SK-N-SH (cell line): ENCODE measurements around the gene AQP3. TPM values are rescaled to one million over a fixed set of nuclear protein-coding genes. Genes with fewer than 3 reads are reported as not detected.

Source experiments
- CTCF ChIA-PET: fragments of 300-600, 350-600 bp; formaldehyde crosslinking; extraction: SDS; loops from one replicate; lab custom pipeline; 2021; lab: Yijun Ruan, JAX
- POLR2A ChIA-PET: fragments of 350-600 bp; sonication (Branson Sonifier 250); formaldehyde crosslinking; extraction: SDS; loops from one replicate; lab custom pipeline; 2020; ENCODE audit warnings: antibody characterized with exemption, inconsistent platforms; lab: Yijun Ruan, JAX
- DNase-seq: peaks from one replicate; pipeline ENCODE4 v3.0.0; 2012
- H2AFZ ChIP-seq: fragments of 200-600 bp; sonication (generic); 2 replicates; pipeline ENCODE4 v1.8.1; 2016; ENCODE audit warnings: antibody characterized with exemption, mild to moderate bottlenecking, low read depth
- H3F3A ChIP-seq: fragments of 200-600 bp; sonication (generic); replicated peaks from 2 replicates; pipeline ENCODE3; 2016; ENCODE audit warnings: antibody characterized with exemption, mild to moderate bottlenecking; ENCODE audit not compliant: insufficient read depth
- H3K27ac ChIP-seq, 2 experiments: fragments of 200-500 bp in 1 of 2; fragments of 200-600 bp in 1 of 2; sonication (Bioruptor generic) in 1 of 2; sonication (generic), shearing (Covaris generic) in 1 of 2; 2 replicates each; pipeline versions ENCODE4 v1.5.1 to v1.6.1; 2014 to 2016; ENCODE audit warnings: low read depth in 2 of 2, inconsistent platforms in 1 of 2, low read length in 1 of 2, mild to moderate bottlenecking in 1 of 2, mixed read lengths in 1 of 2
- H3K27me3 ChIP-seq: fragments of 200-600 bp; sonication (generic), shearing (Covaris generic); 2 replicates; pipeline ENCODE4 v1.6.1; 2016; ENCODE audit warnings: mixed run types; ENCODE audit not compliant: insufficient read depth
- H3K36me3 ChIP-seq, 2 experiments: fragments of 200-500 bp in 1 of 2; fragments of 200-600 bp in 1 of 2; sonication (Bioruptor generic) in 1 of 2; sonication (generic) in 1 of 2; replicated peaks in 1 of 2; 2 replicates each; pipeline versions ENCODE3 to v1.5.1; 2014 to 2016; ENCODE audit warnings: low read length in 1 of 2, mild to moderate bottlenecking in 1 of 2; ENCODE audit not compliant: insufficient read depth in 2 of 2, control insufficient read depth in 1 of 2
- H3K4me1 ChIP-seq, 2 experiments: fragments of 200-500 bp in 1 of 2; fragments of 200-600 bp in 1 of 2; sonication (Bioruptor generic) in 1 of 2; sonication (generic), shearing (Covaris generic) in 1 of 2; 2 replicates each; pipeline versions ENCODE4 v1.5.1 to v1.6.1; 2014 to 2016; ENCODE audit warnings: low read depth in 1 of 2, low read length in 1 of 2, mixed run types in 1 of 2; ENCODE audit not compliant: insufficient read depth in 2 of 2, control insufficient read depth in 1 of 2
- H3K4me2 ChIP-seq: fragments of 200-600 bp; sonication (generic), shearing (Covaris generic); 2 replicates; pipeline ENCODE4 v1.6.1; 2017; ENCODE audit warnings: mixed run types
- H3K4me3 ChIP-seq, 2 experiments: fragments of 200-500 bp in 1 of 2; fragments of 200-600 bp in 1 of 2; sonication (Bioruptor generic) in 1 of 2; sonication (generic), shearing (Covaris generic) in 1 of 2; 2 replicates each; pipeline versions ENCODE4 v1.5.1 to v1.8.1; 2014 to 2016; ENCODE audit warnings: low read depth in 2 of 2, inconsistent platforms in 1 of 2, low read length in 1 of 2, mild to moderate bottlenecking in 1 of 2, mixed read lengths in 1 of 2, moderate library complexity in 1 of 2
- H3K79me2 ChIP-seq: fragments of 200-600 bp; sonication (generic); 2 replicates; pipeline ENCODE4 v1.8.1; 2017; ENCODE audit warnings: mild to moderate bottlenecking; ENCODE audit not compliant: insufficient read depth
- H3K9ac ChIP-seq: fragments of 200-600 bp; sonication (generic); 2 replicates; pipeline ENCODE4 v1.6.1; 2017; ENCODE audit warnings: mixed run types
- H3K9me2 ChIP-seq: fragments of 200-600 bp; sonication (generic); 2 replicates; pipeline ENCODE4 v1.6.1; 2017; ENCODE audit warnings: mixed run types
- H3K9me3 ChIP-seq: fragments of 200-600 bp; sonication (generic); 2 replicates; pipeline ENCODE4 v1.6.1; 2017; ENCODE audit warnings: mixed run types, mild to moderate bottlenecking, moderate library complexity
- H4K20me1 ChIP-seq: fragments of 200-600 bp; sonication (generic); 2 replicates; pipeline ENCODE4 v1.6.1; 2017; ENCODE audit warnings: mild to moderate bottlenecking, mixed run types; ENCODE audit not compliant: insufficient read depth
- MXI1 ChIP-seq: IDR thresholded peaks from 2 replicates; pipeline ENCODE4 v1.6.1; 2012; ENCODE audit warnings: mild to moderate bottlenecking, low read depth, low read length, improper control_type of control experiment
- POLR2AphosphoS5 ChIP-seq: IDR thresholded peaks from 2 replicates; pipeline ENCODE4 v1.6.1; 2012; ENCODE audit warnings: low read depth, low read length
- RAD21 ChIP-seq: IDR thresholded peaks from 2 replicates; pipeline ENCODE4 v1.6.1; 2012; ENCODE audit warnings: mild to moderate bottlenecking, low read length
- RFX5 ChIP-seq: IDR thresholded peaks from 2 replicates; pipeline ENCODE4 v1.6.1; 2012; ENCODE audit warnings: mild to moderate bottlenecking, improper control_type of control experiment, low read length
- SMC3 ChIP-seq: IDR thresholded peaks from 2 replicates; pipeline ENCODE4 v1.6.1; 2012; ENCODE audit warnings: low read depth, low read length, improper control_type of control experiment
- USF2 ChIP-seq: fragments of 150-350 bp; IDR thresholded peaks from 2 replicates; pipeline ENCODE4 v1.6.1; 2017; ENCODE audit warnings: antibody characterized with exemption, low read length, low read depth, borderline replicate concordance
- YY1 ChIP-seq: IDR thresholded peaks from 2 replicates; pipeline ENCODE4 v1.4.0; 2012; ENCODE audit warnings: low read depth, mild to moderate bottlenecking
- WGBS: methylation state at CpG from one replicate; pipeline ENCODE4 v1.1.6; 2017; ENCODE audit warnings: low lambda C conversion rate; 5-methylcytosine and 5-hydroxymethylcytosine counted together
- polyA plus RNA-seq, 3 experiments: library from polyadenylated mRNA; depleted of rRNA; stranded (reverse); fragments of >200 nt; gene quantifications; 2 replicates each; pipeline ENCODE4 v1.2.3, GENCODE V29; 2012
- TF ChIP-seq, protein P1 (sequence below): fragments of 150-350 bp; IDR thresholded peaks from 2 replicates; pipeline ENCODE4 v1.6.1; 2016; ENCODE audit warnings: mild to moderate bottlenecking, low read depth, low read length
- TF ChIP-seq, protein P2 (sequence below): fragments of 200-600 bp; sonication (generic); IDR thresholded peaks from 2 replicates; pipeline ENCODE4 v1.6.1; 2017; ENCODE audit warnings: antibody characterized with exemption, mild to moderate bottlenecking, moderate library complexity
- TF ChIP-seq, protein P3 (sequence below): IDR thresholded peaks from 2 replicates; pipeline ENCODE4 v1.6.1; 2012; ENCODE audit warnings: mild to moderate bottlenecking, low read depth, low read length, moderate library complexity

AQP3 gene
- polyA plus RNA-seq, 1 of the 3 experiments (the other 2 are of a cell fraction): 0.64 TPM

GRCh38 chr9:33466565-33467495 lies 19.4 kb upstream of the AQP3 start:
- H3K4me2 ChIP-seq: no peak overlapping the region
- no peaks in the 10 kb centered on the region for H3K9me3 ChIP-seq
- no peaks in the 10 kb centered on the region for H3K9me2 ChIP-seq
- TF ChIP-seq SMC3 (peak; percentile 87), RAD21 (peak; percentile 75)
- TF ChIP-seq, protein P1, sequence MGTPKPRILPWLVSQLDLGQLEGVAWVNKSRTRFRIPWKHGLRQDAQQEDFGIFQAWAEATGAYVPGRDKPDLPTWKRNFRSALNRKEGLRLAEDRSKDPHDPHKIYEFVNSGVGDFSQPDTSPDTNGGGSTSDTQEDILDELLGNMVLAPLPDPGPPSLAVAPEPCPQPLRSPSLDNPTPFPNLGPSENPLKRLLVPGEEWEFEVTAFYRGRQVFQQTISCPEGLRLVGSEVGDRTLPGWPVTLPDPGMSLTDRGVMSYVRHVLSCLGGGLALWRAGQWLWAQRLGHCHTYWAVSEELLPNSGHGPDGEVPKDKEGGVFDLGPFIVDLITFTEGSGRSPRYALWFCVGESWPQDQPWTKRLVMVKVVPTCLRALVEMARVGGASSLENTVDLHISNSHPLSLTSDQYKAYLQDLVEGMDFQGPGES: no peak
- TF ChIP-seq, protein P2, sequence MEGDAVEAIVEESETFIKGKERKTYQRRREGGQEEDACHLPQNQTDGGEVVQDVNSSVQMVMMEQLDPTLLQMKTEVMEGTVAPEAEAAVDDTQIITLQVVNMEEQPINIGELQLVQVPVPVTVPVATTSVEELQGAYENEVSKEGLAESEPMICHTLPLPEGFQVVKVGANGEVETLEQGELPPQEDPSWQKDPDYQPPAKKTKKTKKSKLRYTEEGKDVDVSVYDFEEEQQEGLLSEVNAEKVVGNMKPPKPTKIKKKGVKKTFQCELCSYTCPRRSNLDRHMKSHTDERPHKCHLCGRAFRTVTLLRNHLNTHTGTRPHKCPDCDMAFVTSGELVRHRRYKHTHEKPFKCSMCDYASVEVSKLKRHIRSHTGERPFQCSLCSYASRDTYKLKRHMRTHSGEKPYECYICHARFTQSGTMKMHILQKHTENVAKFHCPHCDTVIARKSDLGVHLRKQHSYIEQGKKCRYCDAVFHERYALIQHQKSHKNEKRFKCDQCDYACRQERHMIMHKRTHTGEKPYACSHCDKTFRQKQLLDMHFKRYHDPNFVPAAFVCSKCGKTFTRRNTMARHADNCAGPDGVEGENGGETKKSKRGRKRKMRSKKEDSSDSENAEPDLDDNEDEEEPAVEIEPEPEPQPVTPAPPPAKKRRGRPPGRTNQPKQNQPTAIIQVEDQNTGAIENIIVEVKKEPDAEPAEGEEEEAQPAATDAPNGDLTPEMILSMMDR: peak; percentile 90
- ChIA-PET POLR2A (interaction anchor here (0.8 to 2.0 kb wide), 3 partner anchors 8 to 64 kb away, joined by 3 to 7 read pairs (median 4); no protein-coding TSS in a partner anchor), CTCF (interaction anchor here (0.6 to 7.9 kb wide), 38 partner anchors 8 to 417 kb away, joined by 3 to 135 read pairs (median 4); partner anchors contain the start of genes ANKRD18B, AQP3 and AQP7)
- H3K4me1 ChIP-seq: no peaks in the 10 kb centered on the region; a peak in 1 of 4 replicates
- no peaks in the 10 kb centered on the region for H3K27me3 ChIP-seq
- 67% methylated on average over 9 of the region's 24 CpGs for WGBS
- no peak overlapping the region for H2AFZ ChIP-seq
- H4K20me1 ChIP-seq: 0 out of 2 replicates have a peak, but pooled peaks cover 4% of the 10 kb centered on the region
- DNase-seq: peak; percentile 86
- no peaks in the 10 kb centered on the region for H3F3A ChIP-seq
- peak overlapping the region in 1 of 2 experiments; percentile 14; a peak in 1 of 4 replicates for H3K4me3 ChIP-seq
- H3K79me2 ChIP-seq: peaks cover 17% of the 10 kb centered on the region
- H3K36me3 ChIP-seq: peaks cover 60 to 93% of the 10 kb centered on the region in 2 experiments
- H3K9ac ChIP-seq: no peak overlapping the region
- no peak overlapping the region for H3K27ac ChIP-seq

- Histone ChIP-seq H2AFZ (no peak overlapping the region), H3K9me3 (no peaks in the 10 kb centered on the region), H3K27me3 (no peaks in the 10 kb centered on the region)
- TF ChIP-seq USF2 (no peak), MXI1 (no peak), RFX5 (no peak), RAD21 (no peak), POLR2AphosphoS5 (no peak), YY1 (no peak)
- TF ChIP-seq, protein P3, sequence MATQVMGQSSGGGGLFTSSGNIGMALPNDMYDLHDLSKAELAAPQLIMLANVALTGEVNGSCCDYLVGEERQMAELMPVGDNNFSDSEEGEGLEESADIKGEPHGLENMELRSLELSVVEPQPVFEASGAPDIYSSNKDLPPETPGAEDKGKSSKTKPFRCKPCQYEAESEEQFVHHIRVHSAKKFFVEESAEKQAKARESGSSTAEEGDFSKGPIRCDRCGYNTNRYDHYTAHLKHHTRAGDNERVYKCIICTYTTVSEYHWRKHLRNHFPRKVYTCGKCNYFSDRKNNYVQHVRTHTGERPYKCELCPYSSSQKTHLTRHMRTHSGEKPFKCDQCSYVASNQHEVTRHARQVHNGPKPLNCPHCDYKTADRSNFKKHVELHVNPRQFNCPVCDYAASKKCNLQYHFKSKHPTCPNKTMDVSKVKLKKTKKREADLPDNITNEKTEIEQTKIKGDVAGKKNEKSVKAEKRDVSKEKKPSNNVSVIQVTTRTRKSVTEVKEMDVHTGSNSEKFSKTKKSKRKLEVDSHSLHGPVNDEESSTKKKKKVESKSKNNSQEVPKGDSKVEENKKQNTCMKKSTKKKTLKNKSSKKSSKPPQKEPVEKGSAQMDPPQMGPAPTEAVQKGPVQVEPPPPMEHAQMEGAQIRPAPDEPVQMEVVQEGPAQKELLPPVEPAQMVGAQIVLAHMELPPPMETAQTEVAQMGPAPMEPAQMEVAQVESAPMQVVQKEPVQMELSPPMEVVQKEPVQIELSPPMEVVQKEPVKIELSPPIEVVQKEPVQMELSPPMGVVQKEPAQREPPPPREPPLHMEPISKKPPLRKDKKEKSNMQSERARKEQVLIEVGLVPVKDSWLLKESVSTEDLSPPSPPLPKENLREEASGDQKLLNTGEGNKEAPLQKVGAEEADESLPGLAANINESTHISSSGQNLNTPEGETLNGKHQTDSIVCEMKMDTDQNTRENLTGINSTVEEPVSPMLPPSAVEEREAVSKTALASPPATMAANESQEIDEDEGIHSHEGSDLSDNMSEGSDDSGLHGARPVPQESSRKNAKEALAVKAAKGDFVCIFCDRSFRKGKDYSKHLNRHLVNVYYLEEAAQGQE: no peak
- TF ChIP-seq, all 33 proteins: peak for 0
- Histone ChIP-seq H3K4me1 (no peaks in the 10 kb centered on the region), H3K36me3 (peaks cover 54 to 92% of the 10 kb centered on the region in 2 experiments), H4K20me1 (0 out of 2 replicates have a peak, but pooled peaks cover 4% of the 10 kb centered on the region), H3F3A (no peaks in the 10 kb centered on the region), H3K79me2 (peaks cover 8% of the 10 kb centered on the region; the same call in 1 of the 2 replicates), H3K9me2 (no peaks in the 10 kb centered on the region), H3K27ac (no peak overlapping the region), H3K9ac (no peak overlapping the region), H3K4me3 (no peak overlapping the region), H3K4me2 (no peak overlapping the region)
- CTCF ChIA-PET: interaction anchor here (0.6 to 7.9 kb wide), 33 partner anchors 7 to 418 kb away, joined by 3 to 135 read pairs (median 5); partner anchors contain the start of genes ANKRD18B, AQP3 and AQP7
- POLR2A ChIA-PET: interaction anchor here (0.8 to 2.0 kb wide), 2 partner anchors 8 to 63 kb away, joined by 3 to 7 read pairs; no protein-coding TSS in a partner anchor
- WGBS: 96% methylated on average over 19 of the region's 27 CpGs
- peak; percentile 9 for DNase-seq
Measured at GRCh38 chr9:33465596-33466564, 18.5 kb upstream of the AQP3 start.
